ENCODE results near the gene RFESD. TPM values are rescaled to one million over a fixed set of nuclear protein-coding genes. Genes with fewer than 3 reads are reported as not detected.

Gene RFESD
- total and polyA plus RNA-seq, 3 donors from 2014 or later: 11.8 to 25.1 (median 12.8) TPM

DNA sequence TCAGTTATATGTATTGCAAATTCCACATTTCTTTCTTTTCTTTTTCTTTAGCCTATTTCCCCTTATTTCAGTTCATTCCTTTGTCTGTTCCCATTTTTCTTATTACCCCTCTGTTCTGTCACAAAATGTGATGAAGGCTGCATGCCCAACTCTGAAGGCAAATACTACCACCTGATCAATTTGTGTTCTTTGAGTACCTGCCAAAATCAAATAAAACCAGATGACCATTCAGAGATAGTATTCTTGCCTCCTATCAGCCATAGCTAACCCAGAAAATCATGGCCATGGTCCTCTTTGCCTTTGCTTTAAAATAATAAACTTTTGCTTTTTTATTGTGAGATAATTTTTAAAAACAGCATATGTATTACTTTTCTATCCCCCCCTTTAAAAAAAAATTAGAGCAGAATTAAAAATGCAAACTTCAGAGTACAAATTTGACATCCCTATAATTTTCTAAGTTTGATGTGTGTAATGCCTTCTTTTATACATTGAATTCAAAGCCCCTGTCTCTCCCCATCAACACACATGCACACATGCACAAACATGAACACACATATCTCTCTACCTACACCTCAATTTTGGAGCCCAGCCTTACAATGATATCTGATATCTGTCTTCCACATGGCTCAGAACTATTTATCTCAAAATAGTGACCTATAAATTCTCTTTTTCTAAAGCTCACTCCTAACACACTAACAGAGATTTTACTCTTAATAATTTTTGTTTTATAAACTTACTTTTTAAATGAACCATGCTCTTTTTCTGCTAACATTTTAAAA, 3.5 kb downstream of the RFESD start:
- Histone ChIP-seq H3K4me1 (peaks cover 4% of the 10 kb centered on the region), H3K36me3 (ENCODE audit: low read depth, missing control alignments) (no peaks in the 10 kb centered on the region), H3K9me3 (no peaks in the 10 kb centered on the region), H3K27ac (no peak overlapping the region), H3K4me3 (no peak overlapping the region), H3K27me3 (no peaks in the 10 kb centered on the region)
- TF ChIP-seq POLR2A (IDR thresholded peaks at IDR 0.05): no peak
- TF ChIP-seq, protein P1, sequence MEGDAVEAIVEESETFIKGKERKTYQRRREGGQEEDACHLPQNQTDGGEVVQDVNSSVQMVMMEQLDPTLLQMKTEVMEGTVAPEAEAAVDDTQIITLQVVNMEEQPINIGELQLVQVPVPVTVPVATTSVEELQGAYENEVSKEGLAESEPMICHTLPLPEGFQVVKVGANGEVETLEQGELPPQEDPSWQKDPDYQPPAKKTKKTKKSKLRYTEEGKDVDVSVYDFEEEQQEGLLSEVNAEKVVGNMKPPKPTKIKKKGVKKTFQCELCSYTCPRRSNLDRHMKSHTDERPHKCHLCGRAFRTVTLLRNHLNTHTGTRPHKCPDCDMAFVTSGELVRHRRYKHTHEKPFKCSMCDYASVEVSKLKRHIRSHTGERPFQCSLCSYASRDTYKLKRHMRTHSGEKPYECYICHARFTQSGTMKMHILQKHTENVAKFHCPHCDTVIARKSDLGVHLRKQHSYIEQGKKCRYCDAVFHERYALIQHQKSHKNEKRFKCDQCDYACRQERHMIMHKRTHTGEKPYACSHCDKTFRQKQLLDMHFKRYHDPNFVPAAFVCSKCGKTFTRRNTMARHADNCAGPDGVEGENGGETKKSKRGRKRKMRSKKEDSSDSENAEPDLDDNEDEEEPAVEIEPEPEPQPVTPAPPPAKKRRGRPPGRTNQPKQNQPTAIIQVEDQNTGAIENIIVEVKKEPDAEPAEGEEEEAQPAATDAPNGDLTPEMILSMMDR (IDR thresholded peaks at IDR 0.05): no peak
- DNase-seq: no peak
- intact Hi-C loops (cut with DNase I; ENCODE audit: low total_unique reads): loop anchor here (10.0 kb wide), 1 partner anchor 195 kb away; no protein-coding TSS in a partner anchor

DNA sequence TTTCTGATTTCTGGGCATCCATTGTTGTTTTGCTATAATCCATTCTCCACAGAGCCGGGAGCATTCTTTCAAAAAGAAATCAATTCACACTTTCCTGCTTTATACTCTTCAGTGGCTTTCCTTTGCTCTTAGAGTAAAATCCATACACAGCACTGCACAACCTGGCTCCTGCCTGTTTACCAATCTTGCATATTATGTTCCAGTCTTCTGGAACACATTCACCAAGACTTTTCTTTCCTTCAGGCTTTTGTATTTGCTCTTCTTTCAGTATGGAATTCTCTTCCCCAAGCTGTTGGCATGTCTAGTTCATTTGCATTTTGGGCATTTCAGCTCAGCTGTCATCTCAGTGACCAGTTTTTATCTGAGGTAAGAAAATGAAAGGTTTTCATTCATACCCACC, 6.3 kb downstream of the RFESD start:
- Histone ChIP-seq H3K27me3 (no peaks in the 10 kb centered on the region), H3K27ac (no peak overlapping the region), H3K4me3 (no peak overlapping the region), H3K9me3 (no peaks in the 10 kb centered on the region), H3K36me3 (ENCODE audit: low read depth, missing control alignments) (no peaks in the 10 kb centered on the region), H3K4me1 (no peaks in the 10 kb centered on the region)
- TF ChIP-seq, protein P1 (IDR thresholded peaks at IDR 0.05): no peak
- TF ChIP-seq POLR2A (IDR thresholded peaks at IDR 0.05): no peak
- WGBS, 2 donors: 86 to 94% methylated on average over 1 of the region's 1 CpG
- DNase-seq: no peak
- intact Hi-C loops (cut with DNase I; ENCODE audit: low total_unique reads): no loop called here

DNA sequence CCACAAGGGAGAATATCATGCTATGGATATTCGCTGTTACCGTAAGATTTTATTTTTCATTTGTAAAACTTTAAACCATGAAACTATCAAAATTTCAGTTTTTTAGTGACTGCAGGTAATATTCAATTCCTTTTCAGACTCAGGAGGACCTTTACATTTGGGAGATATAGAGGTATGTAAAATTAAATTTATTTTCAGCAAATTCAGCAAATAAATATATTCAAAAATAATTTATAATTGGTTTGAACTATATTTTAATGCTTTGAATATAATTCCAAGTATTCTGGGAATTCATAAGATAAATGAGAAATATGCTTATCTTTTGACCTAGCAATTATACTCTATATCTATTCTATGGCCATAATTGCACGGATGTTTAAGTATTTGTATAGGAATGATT, 7.6 kb downstream of the RFESD start:
- Histone ChIP-seq H3K4me3 (no peak overlapping the region), H3K27ac (no peak overlapping the region), H3K27me3 (no peaks in the 10 kb centered on the region), H3K36me3 (ENCODE audit: low read depth, missing control alignments) (no peaks in the 10 kb centered on the region), H3K9me3 (no peaks in the 10 kb centered on the region), H3K4me1 (no peaks in the 10 kb centered on the region)
- WGBS, 2 donors: 97 to 99% methylated on average over 3 of the region's 3 CpGs
- TF ChIP-seq, protein P1 (IDR thresholded peaks at IDR 0.05): no peak
- TF ChIP-seq POLR2A (IDR thresholded peaks at IDR 0.05): no peak
- intact Hi-C loops (cut with DNase I; ENCODE audit: low total_unique reads): no loop called here
- no peak for DNase-seq

DNA sequence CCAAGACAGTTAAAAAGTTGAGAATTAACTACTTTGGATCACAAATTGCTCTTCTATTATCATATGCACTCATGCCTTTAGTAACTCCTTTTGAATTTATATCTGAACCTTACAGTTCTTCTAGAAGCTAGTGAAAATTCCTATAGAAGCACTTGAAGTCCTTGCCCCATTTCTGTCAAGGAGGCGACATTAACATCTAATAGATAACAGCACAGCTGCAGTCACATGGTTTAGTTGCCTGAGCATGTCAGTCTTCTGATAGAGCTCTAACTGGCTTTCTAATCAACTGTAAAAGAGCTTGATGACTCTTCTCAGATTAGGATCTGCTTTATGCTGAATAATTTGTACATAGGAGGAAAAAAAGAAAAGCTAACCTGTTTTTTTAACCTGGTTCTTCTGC, 9.0 kb downstream of the RFESD start:
- Histone ChIP-seq H3K4me3 (no peak overlapping the region), H3K4me1 (no peaks in the 10 kb centered on the region), H3K27ac (no peak overlapping the region), H3K27me3 (no peaks in the 10 kb centered on the region), H3K9me3 (no peaks in the 10 kb centered on the region), H3K36me3 (ENCODE audit: low read depth, missing control alignments) (no peaks in the 10 kb centered on the region)
- DNase-seq: no peak
- TF ChIP-seq, protein P1 (IDR thresholded peaks at IDR 0.05): no peak
- TF ChIP-seq POLR2A (IDR thresholded peaks at IDR 0.05): no peak
- intact Hi-C loops (cut with DNase I; ENCODE audit: low total_unique reads): no loop called here
- WGBS, 2 donors: 57 to 79% methylated on average over 1 of the region's 1 CpG

DNA sequence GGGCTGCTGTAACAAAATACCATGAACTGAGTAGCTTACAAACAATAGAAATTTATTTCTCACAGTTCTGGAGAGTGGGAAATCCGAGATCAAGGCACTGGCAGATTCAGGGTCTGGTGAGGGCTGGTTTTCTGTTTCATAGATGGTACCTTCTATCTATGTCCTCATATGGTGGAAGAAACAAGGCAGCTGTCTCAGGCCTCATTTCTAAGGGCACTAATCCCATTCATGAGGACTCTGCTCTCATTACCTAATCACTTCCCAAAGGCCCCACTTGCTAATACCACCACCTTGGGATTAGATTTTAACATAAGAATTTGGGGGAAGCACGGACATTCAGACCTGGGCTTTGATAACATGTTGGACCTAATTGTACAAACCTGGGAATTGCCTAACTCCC, 13.5 kb downstream of the RFESD start:
- H3K27me3 ChIP-seq: no peaks in the 10 kb centered on the region
- no peak for TF ChIP-seq POLR2A (IDR thresholded peaks at IDR 0.05)
- TF ChIP-seq, protein P1 (IDR thresholded peaks at IDR 0.05): no peak
- no peak overlapping the region for H3K27ac ChIP-seq
- no peaks in the 10 kb centered on the region for H3K9me3 ChIP-seq
- no peak overlapping the region for H3K4me3 ChIP-seq
- no peak for DNase-seq
- no peaks in the 10 kb centered on the region for H3K36me3 ChIP-seq (ENCODE audit: low read depth, missing control alignments)
- peaks cover 8% of the 10 kb centered on the region for H3K4me1 ChIP-seq
- WGBS, 2 donors: 79 to 93% methylated on average over 2 of the region's 2 CpGs
- intact Hi-C loops (cut with DNase I; ENCODE audit: low total_unique reads): loop anchor here (5.0 kb wide), 1 partner anchor 187 kb away; no protein-coding TSS in a partner anchor

All from testis (tissue), 3 donors.